ENCODE data around the gene KRTAP13-4.

GRCh38 chr21:30430170-30430655, at the start of gene KRTAP13-4:
- no peak for TF ChIP-seq CTCF (IDR thresholded peaks at IDR 0.05; ENCODE audit: insufficient read depth, low read length, poor library complexity, severe bottlenecking)
- no peak for TF ChIP-seq EZH2phosphoT487 (conservative IDR thresholded peaks at IDR 0.05; ENCODE audit: low read length)
